KOPT-K1 (cell line): ENCODE data around the gene PDE6A.

Experiments used
- H3K27ac ChIP-seq: fragments of 200-600 bp; sonication (generic); 2 replicates; pipeline ENCODE4 v1.5.1; 2016; ENCODE audit warnings: antibody characterized with exemption, mild to moderate bottlenecking, low read depth, low read length; ENCODE audit not compliant: poor library complexity, severe bottlenecking
- H3K36me3 ChIP-seq: fragments of 200-600 bp; sonication (generic); 2 replicates; pipeline ENCODE4 v1.5.1; 2017; ENCODE audit warnings: antibody characterized with exemption, mild to moderate bottlenecking, low read length, moderate library complexity; ENCODE audit not compliant: insufficient read depth
- H3K9me3 ChIP-seq: fragments of 200-600 bp; sonication (generic); 2 replicates; pipeline ENCODE4 v1.5.1; 2017; ENCODE audit warnings: antibody characterized with exemption, low read length, mild to moderate bottlenecking; ENCODE audit not compliant: insufficient read depth, poor library complexity, severe bottlenecking

Gene PDE6A

DNA sequence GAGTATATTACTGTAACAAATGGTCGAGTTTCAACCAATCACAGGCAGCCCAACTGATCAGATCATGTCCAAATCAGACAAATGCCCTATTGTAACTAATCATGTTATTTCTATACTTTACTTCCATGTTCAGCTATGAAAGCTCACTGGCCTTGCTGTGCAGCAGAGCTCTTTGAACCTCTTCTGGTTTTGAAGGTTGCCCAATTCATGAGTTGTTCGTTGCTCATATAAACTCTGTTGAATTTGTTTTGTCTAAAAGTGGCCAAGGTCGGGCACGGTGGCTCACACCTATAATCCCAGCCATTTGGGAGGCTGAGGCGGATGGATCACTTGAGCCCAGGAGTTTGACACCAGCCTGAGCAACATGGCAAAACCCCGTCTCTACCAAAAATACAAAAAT is 21.6 kb downstream of the PDE6A start:
- Histone ChIP-seq H3K36me3 (no peaks in the 10 kb centered on the region), H3K27ac (no peak overlapping the region), H3K9me3 (no peaks in the 10 kb centered on the region)

- H3K36me3 ChIP-seq: no peaks in the 10 kb centered on the region
- no peak overlapping the region for H3K27ac ChIP-seq
- no peaks in the 10 kb centered on the region for H3K9me3 ChIP-seq
Measured at GRCh38 chr5:149921597-149921996, 23.0 kb downstream of the PDE6A start.

GRCh38 chr5:149917073-149917676 is 27.4 kb downstream of the PDE6A start:
- no peaks in the 10 kb centered on the region for H3K9me3 ChIP-seq
- no peak overlapping the region for H3K27ac ChIP-seq
- no peaks in the 10 kb centered on the region for H3K36me3 ChIP-seq

GRCh38 chr5:149916334-149917072 is 28.1 kb downstream of the PDE6A start:
- Histone ChIP-seq H3K9me3 (no peaks in the 10 kb centered on the region), H3K36me3 (no peaks in the 10 kb centered on the region), H3K27ac (no peak overlapping the region)

DNA sequence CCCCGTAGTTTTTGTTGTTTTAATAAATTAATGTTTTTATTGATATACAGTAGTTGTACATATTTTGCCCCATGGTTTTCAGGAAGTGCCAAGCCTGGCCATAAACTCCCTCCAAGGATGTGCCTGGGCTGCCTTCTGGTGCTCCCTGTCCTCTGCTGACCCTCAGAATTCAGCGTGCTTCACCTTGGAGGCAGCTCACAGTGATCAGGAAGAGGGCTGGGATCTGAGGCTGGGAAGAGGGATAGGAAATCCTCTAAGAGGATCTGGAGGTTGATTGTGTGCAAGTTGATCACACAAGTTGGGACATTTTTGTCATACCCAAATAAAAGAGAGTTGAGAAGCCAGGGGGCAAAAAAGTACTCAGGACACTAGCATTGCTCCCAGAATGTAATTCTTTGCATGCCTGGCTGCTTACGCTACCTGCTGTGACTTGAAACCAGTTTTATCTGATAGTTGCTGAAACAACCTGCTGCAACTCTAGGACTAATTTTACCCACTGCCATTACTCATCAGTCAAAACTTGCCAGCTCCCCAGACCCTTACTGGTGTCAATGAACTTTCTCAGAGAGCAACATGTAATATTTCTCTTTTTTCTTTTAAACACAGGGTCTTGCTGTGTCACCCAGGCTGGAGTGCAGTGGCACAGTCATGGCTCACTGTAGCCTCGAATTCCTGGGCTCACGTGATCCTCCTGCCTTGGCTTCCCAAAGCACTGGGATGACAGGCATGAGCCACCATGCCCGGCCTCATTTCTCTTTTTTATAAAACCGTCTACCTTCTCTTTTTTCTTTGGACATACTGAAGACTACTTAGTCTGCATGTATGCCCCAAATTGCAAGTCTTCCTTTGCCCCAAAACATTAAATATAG is 29.0 kb downstream of the PDE6A start:
- Histone ChIP-seq H3K36me3 (no peaks in the 10 kb centered on the region), H3K9me3 (no peaks in the 10 kb centered on the region), H3K27ac (no peak overlapping the region)

GRCh38 chr5:149913436-149914419 is 30.9 kb downstream of the PDE6A start:
- Histone ChIP-seq H3K27ac (no peak overlapping the region), H3K36me3 (no peaks in the 10 kb centered on the region)

DNA sequence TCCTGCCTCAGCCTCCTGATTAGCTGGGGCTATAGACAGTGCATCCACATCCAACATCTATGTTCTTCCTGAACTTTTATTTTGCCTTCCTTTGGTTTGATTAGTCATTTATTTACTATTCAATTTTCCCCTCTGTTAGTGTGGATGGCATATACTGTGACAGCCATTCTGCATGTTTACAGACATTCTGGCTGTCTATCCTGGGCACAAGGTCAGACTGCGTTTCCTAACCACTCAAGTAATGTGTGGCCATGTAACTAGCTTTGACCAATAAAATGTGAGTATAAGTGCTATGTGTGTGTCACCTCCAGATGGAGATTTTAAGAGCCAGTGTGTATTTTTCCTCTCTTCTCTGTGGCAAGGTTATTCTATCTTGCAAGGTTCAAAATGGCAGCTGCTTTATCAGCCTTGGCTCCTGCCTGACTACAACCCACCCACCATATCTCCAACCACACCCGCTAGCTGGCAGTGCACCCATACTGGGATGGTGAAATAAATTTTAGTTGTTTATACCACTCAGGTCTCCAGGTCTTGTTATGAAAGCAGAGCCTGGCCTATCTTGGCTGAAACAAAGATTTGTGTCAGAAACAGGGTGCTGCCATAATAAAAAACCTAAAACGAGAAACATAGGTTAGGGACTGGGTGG is 32.2 kb downstream of the PDE6A start:
- no peaks in the 10 kb centered on the region for H3K9me3 ChIP-seq
- H3K36me3 ChIP-seq: no peaks in the 10 kb centered on the region

More at GRCh38 chr5:149913436-149914419, 30.9 kb downstream of the PDE6A start:
- no peaks in the 10 kb centered on the region for H3K9me3 ChIP-seq

DNA sequence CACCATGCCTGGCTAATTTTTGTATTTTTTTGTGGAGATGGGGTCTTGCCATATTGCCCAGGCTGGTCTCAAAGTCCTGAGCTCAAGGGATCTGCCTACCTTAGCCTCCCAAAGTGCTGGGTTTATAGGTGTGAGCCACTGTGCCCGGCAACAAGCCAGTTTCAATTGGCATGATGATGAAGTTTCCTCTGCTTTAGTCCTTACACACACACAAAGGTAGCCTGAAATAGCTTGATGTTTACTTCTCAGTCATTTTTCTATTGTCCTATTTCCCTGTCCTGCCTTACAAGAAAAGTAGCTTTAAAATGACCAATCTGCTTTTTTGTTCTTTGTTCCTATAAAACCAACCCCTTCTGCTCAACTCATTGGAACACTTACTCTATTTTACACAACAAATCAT is 33.6 kb downstream of the PDE6A start:
- Histone ChIP-seq H3K36me3 (no peaks in the 10 kb centered on the region), H3K27ac (no peak overlapping the region), H3K9me3 (no peaks in the 10 kb centered on the region)

More for the DNA sequence above, 32.2 kb downstream of the PDE6A start:
- H3K27ac ChIP-seq: no peak overlapping the region

DNA sequence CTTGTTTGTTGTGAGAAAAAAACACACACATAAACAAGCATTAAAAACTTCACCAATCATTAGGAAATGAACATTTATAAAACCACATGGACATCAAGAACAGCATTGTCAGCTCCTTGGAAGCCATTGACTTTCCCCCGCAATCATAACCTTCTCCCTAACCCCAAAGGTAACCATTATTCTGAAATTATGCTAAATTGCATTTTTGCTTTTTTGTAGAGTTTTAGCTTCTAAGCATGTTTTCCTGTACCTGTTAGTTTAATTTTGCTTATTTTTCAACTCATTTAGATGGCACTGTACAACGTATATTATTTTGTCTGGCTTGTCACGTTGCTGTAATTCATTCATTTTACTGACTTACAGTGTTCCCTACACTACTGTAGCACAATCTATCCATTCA is 36.8 kb downstream of the PDE6A start:
- no peaks in the 10 kb centered on the region for H3K9me3 ChIP-seq
- no peaks in the 10 kb centered on the region for H3K36me3 ChIP-seq
- no peak overlapping the region for H3K27ac ChIP-seq

- H3K27ac ChIP-seq: no peak overlapping the region
- H3K36me3 ChIP-seq: no peaks in the 10 kb centered on the region
- no peaks in the 10 kb centered on the region for H3K9me3 ChIP-seq
Measured at GRCh38 chr5:149904977-149905376, 39.6 kb downstream of the PDE6A start.

DNA sequence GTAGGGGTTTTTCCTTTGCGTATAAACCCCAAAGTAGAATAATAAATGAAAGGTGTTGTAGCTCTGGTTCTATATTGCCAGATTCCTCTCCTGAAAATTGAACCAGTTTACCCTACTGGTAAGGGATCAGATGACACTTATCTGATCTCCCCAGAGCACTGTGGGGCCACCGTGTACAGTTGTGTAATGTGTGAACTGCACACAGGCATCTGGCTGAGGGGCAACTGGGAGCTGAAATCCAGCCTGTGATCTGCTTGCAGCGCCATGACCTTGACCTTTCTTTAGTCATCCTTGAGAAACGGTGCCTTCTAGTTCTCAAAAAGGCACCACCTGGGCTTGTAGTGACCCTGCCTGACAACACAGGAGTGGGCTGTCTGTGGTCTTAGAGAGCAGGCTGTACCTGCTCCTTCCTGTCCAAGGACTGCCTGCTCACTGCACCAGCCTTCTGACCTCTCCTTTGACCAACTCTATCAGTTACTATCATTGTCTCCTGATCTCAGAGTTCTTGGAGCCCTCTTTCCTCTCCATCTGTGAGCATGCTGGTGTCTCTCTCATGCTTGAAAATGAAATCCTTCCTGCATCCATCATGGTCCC is 40.2 kb downstream of the PDE6A start:
- Histone ChIP-seq H3K36me3 (no peaks in the 10 kb centered on the region), H3K27ac (no peak overlapping the region), H3K9me3 (no peaks in the 10 kb centered on the region)

- no peaks in the 10 kb centered on the region for H3K9me3 ChIP-seq
- H3K27ac ChIP-seq: no peak overlapping the region
- no peaks in the 10 kb centered on the region for H3K36me3 ChIP-seq
Measured at GRCh38 chr5:149903404-149903803, 41.2 kb downstream of the PDE6A start.

DNA sequence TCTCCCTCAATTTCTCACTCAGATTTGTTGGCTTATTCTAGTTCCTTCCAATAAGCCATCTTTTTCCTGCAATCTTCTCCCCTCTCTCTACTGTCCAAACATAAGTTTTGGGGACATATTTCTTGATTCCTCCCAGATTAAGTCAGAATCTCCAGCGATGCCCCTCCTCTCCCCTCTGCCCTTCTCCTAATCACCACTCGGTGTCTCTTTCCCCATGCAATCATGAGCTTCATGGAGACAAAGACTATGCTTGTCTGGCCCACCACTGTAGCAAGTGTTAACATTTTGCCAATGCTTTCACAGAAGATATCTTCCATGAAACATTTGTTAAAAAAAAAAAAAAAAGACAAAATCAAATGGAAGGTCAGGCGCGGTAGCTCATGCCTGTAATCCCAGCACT is 42.4 kb downstream of the PDE6A start:
- Histone ChIP-seq H3K9me3 (no peaks in the 10 kb centered on the region), H3K36me3 (no peaks in the 10 kb centered on the region), H3K27ac (no peak overlapping the region)

GRCh38 chr5:149901511-149901910 is 43.1 kb downstream of the PDE6A start:
- H3K27ac ChIP-seq: no peak overlapping the region
- H3K9me3 ChIP-seq: no peaks in the 10 kb centered on the region
- H3K36me3 ChIP-seq: no peaks in the 10 kb centered on the region
